PC-9 (cell line): ENCODE measurements around the gene FLNC. TPM values are rescaled to one million over a fixed set of nuclear protein-coding genes. Genes with fewer than 3 reads are reported as not detected.

Source experiments
- BruUV-seq: library from RNA; stranded (reverse); fragments of 400-500 nt; replicated peaks from 2 replicates; lab custom pipeline; 2021; lab: Mats Ljungman, UMichigan
- CTCF ChIA-PET: fragments of 300-600 bp; sonication (Branson Sonifier 250); formaldehyde crosslinking; loops from one replicate; lab custom pipeline; 2022; ENCODE audit warnings: antibody characterized with exemption; lab: Charles Lee
- POLR2A ChIA-PET: fragments of 300-600 bp; sonication (Branson Sonifier 250); formaldehyde crosslinking; loops from one replicate; lab custom pipeline; 2022; ENCODE audit warnings: antibody characterized with exemption; ENCODE audit not compliant: unreplicated experiment; lab: Charles Lee
- DNase-seq, 2 experiments: peaks; one replicate each; pipeline versions ENCODE4 v3.0.0 to v3.0.0-alpha.2; 2015 to 2022; ENCODE audit warnings: mixed read lengths in 1 of 2
- H2AFZ ChIP-seq: fragments of 200-600 bp; sonication (generic); 2 replicates; pipeline ENCODE4 v1.8.1; 2017; ENCODE audit warnings: antibody characterized with exemption
- H3F3A ChIP-seq: fragments of 200-600 bp; sonication (generic); 2 replicates; pipeline ENCODE4 v1.8.1; 2017; ENCODE audit warnings: antibody characterized with exemption, mild to moderate bottlenecking, low read depth; ENCODE audit not compliant: insufficient read depth
- H3K27ac ChIP-seq: fragments of 200-600 bp; sonication (generic); 2 replicates; pipeline ENCODE4 v1.6.1; 2016; ENCODE audit warnings: mixed run types
- H3K27me3 ChIP-seq: fragments of 200-600 bp; sonication (generic); 2 replicates; pipeline ENCODE4 v1.6.1; 2016; ENCODE audit warnings: low read depth, mixed run types; ENCODE audit not compliant: insufficient read depth
- H3K36me3 ChIP-seq: fragments of 200-600 bp; sonication (generic); 2 replicates; pipeline ENCODE4 v1.6.1; 2016; ENCODE audit warnings: low read depth, mixed run types
- H3K4me1 ChIP-seq: fragments of 200-600 bp; sonication (generic); replicated peaks from 2 replicates; pipeline ENCODE4 v1.6.1; 2016; ENCODE audit warnings: mixed run types; ENCODE audit not compliant: insufficient read depth
- H3K4me2 ChIP-seq: fragments of 200-600 bp; sonication (generic); 2 replicates; pipeline ENCODE4 v1.6.1; 2017; ENCODE audit warnings: mixed run types
- H3K4me3 ChIP-seq: fragments of 200-600 bp; sonication (generic); 2 replicates; pipeline ENCODE4 v1.6.1; 2016; ENCODE audit warnings: mixed run types
- H3K79me2 ChIP-seq: fragments of 200-600 bp; sonication (generic); 2 replicates; pipeline ENCODE4 v1.6.1; 2017; ENCODE audit warnings: low read depth, mixed run types
- H3K9me2 ChIP-seq: fragments of 200-600 bp; sonication (generic); 2 replicates; pipeline ENCODE4 v1.8.1; 2017; ENCODE audit warnings: mild to moderate bottlenecking; ENCODE audit not compliant: insufficient read depth
- H3K9me3 ChIP-seq: fragments of 200-600 bp; sonication (generic); 2 replicates; pipeline ENCODE4 v1.8.1; 2016; ENCODE audit warnings: low read depth; ENCODE audit not compliant: insufficient read depth
- H4K20me1 ChIP-seq: fragments of 200-600 bp; sonication (generic); 2 replicates; pipeline ENCODE4 v1.8.1; 2017; ENCODE audit not compliant: insufficient read depth
- CTCF ChIP-seq: fragments of 200-600 bp; sonication (generic); conservative IDR thresholded peaks from 2 replicates; pipeline ENCODE4 v1.6.1; 2017; ENCODE audit warnings: mixed run types, antibody characterized with exemption, mild to moderate bottlenecking, moderate library complexity
- EZH2 ChIP-seq: fragments of 200-600 bp; sonication (generic); IDR thresholded peaks from 2 replicates; pipeline ENCODE4 v1.8.0; 2017; ENCODE audit warnings: antibody characterized with exemption, low read depth
- intact Hi-C: fragments of 100-400 bp; cut with micrococcal nuclease; formaldehyde crosslinking; loops from one replicate; pipeline ENCODE4 v1.10.0; 2022; ENCODE audit not compliant: unreplicated experiment
- total RNA-seq: library from RNA; stranded (reverse); gene quantifications from 2 replicates; pipeline ENCODE4 v1.2.3, GENCODE V29; 2021

Gene FLNC
- total RNA-seq, 1 experiment from 2014 or later: 75.5 TPM

- no peak for TF ChIP-seq CTCF
- TF ChIP-seq EZH2: no peak
- Histone ChIP-seq H3F3A (0 out of 2 replicates have a peak, but pooled peaks cover 4% of the 10 kb centered on the region), H3K9me2 (no peaks in the 10 kb centered on the region), H2AFZ (no peak overlapping the region), H3K27ac (no peak overlapping the region), H3K36me3 (no peaks in the 10 kb centered on the region), H3K4me3 (no peak overlapping the region), H4K20me1 (peaks cover 5% of the 10 kb centered on the region), H3K9me3 (no peaks in the 10 kb centered on the region), H3K4me2 (no peak overlapping the region), H3K4me1 (peaks cover 10% of the 10 kb centered on the region), H3K79me2 (peaks cover 15% of the 10 kb centered on the region), H3K27me3 (no peaks in the 10 kb centered on the region)
- intact Hi-C loops: loop anchor here (5.0 kb wide), 1 partner anchor 67 kb away; the partner anchor contains the start of gene CCDC136
- POLR2A ChIA-PET: interaction anchor here (0.8 kb wide), 1 partner anchor 26 kb away, joined by 4 read pairs; no protein-coding TSS in a partner anchor
- DNase-seq: no peak
- CTCF ChIA-PET: no interaction called here
- BruUV-seq: no TSS peak
Measured at GRCh38 chr7:128859232-128860157, 29.3 kb downstream of the FLNC start.

- Histone ChIP-seq H4K20me1 (peaks cover 5% of the 10 kb centered on the region), H3K9me3 (no peaks in the 10 kb centered on the region), H3K4me3 (no peak overlapping the region), H3K36me3 (no peaks in the 10 kb centered on the region), H3K4me1 (peaks cover 10% of the 10 kb centered on the region), H3K79me2 (peaks cover 21% of the 10 kb centered on the region), H3F3A (0 out of 2 replicates have a peak, but pooled peaks cover 4% of the 10 kb centered on the region), H2AFZ (no peak overlapping the region), H3K27me3 (no peaks in the 10 kb centered on the region), H3K27ac (no peak overlapping the region), H3K4me2 (no peak overlapping the region), H3K9me2 (no peaks in the 10 kb centered on the region)
- POLR2A ChIA-PET: interaction anchor here (0.8 kb wide), 1 partner anchor 25 kb away, joined by 4 read pairs; no protein-coding TSS in a partner anchor
- no peak for TF ChIP-seq CTCF
- no peak for TF ChIP-seq EZH2
- DNase-seq: no peak
- CTCF ChIA-PET: interaction anchor here (0.7 kb wide), 2 partner anchors 353 to 433 kb away, joined by 3 to 4 read pairs; no protein-coding TSS in a partner anchor
- intact Hi-C loops: loop anchor here (5.0 kb wide), 1 partner anchor 68 kb away; the partner anchor contains the start of gene CCDC136
- BruUV-seq: no TSS peak
Measured at GRCh38 chr7:128860158-128861073, 30.2 kb downstream of the FLNC start.
